ENCODE results near the gene MRM3. TPM values are rescaled to one million over a fixed set of nuclear protein-coding genes. Genes with fewer than 3 reads are reported as not detected.
"Not testable (repeated sequence)": the region's sequence is repeated elsewhere in the genome, so short reads cannot be mapped to it uniquely, and the experiment has no call there.

Gene MRM3
- total RNA-seq, 1 donor from 2014 or later = 15.9 TPM

DNA sequence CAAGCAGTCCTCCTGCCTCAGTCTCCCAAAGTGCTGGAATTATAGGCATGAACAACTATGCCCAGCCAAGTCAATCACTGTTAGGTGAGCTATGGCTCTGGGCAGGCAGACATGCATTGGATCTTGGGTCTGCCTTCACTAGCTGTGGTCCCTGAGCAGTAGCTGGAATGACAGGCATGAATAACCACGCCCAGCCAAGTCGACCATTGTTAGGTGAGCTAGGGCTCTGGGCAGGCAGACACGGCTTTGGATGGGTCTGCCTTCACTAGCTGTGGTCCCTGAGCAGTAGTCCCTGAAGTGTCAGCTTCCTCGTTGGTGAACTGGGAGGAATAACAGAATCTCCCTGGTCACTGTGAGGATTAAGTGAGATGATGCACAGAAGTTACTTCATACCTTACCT lies 6.4 kb downstream of the MRM3 start:
- Mint-ChIP-seq H3K9me3 (ENCODE audit: unreplicated experiment) (no peaks in the 10 kb centered on the region), H3K27ac (ENCODE audit: unreplicated experiment) (no peak overlapping the region), H3K36me3 (ENCODE audit: low read depth, unreplicated experiment) (peaks cover 27% of the 10 kb centered on the region), H3K27me3 (ENCODE audit: unreplicated experiment) (peaks cover 9% of the 10 kb centered on the region), H3K4me1 (ENCODE audit: unreplicated experiment) (peaks cover 8% of the 10 kb centered on the region), H3K4me3 (ENCODE audit: unreplicated experiment) (no peak overlapping the region)
- TF ChIP-seq, protein P1, sequence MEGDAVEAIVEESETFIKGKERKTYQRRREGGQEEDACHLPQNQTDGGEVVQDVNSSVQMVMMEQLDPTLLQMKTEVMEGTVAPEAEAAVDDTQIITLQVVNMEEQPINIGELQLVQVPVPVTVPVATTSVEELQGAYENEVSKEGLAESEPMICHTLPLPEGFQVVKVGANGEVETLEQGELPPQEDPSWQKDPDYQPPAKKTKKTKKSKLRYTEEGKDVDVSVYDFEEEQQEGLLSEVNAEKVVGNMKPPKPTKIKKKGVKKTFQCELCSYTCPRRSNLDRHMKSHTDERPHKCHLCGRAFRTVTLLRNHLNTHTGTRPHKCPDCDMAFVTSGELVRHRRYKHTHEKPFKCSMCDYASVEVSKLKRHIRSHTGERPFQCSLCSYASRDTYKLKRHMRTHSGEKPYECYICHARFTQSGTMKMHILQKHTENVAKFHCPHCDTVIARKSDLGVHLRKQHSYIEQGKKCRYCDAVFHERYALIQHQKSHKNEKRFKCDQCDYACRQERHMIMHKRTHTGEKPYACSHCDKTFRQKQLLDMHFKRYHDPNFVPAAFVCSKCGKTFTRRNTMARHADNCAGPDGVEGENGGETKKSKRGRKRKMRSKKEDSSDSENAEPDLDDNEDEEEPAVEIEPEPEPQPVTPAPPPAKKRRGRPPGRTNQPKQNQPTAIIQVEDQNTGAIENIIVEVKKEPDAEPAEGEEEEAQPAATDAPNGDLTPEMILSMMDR (IDR thresholded peaks at IDR 0.05; ENCODE audit: unreplicated experiment) = no peak
- DNase-seq (ENCODE audit: low spot score) = no peak

DNA sequence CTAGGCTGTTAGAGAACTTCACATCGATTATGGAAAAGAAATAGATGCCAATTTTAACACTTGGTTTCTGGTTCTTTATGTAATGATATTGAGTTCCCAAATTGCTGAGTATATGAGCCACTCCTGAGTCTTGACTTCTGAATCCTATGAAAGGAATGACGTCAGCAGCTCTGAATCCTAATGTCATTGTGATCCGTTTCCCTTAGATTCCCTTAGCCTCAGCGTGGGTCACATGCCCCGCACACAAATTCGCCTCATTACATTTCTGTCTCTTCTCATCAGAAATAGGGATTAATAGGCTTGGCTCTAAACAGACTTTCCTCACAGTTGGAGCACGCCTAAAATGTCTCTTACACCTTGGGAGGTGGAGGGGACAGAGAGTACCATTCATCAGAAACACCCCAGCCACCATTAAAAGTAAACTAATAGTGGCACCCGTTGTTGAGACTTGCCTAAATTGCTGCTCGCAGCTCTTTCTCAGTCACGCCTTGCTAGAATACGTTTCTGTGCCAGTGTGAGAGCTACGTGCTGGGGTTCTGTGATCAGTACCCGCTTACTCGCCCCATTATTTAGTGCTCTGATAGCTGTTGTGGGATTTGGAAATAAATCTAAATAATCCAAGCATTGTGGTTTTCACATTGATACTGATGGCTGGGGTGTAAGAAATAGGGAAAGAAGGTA lies 7.1 kb downstream of the MRM3 start:
- Mint-ChIP-seq H3K9me3 (ENCODE audit: unreplicated experiment) (no peaks in the 10 kb centered on the region), H3K4me3 (ENCODE audit: unreplicated experiment) (no peak overlapping the region), H3K36me3 (ENCODE audit: low read depth, unreplicated experiment) (peaks cover 24% of the 10 kb centered on the region), H3K27ac (ENCODE audit: unreplicated experiment) (no peak overlapping the region), H3K27me3 (ENCODE audit: unreplicated experiment) (peaks cover 9% of the 10 kb centered on the region), H3K4me1 (ENCODE audit: unreplicated experiment) (peaks cover 5% of the 10 kb centered on the region)
- no peak for DNase-seq (ENCODE audit: low spot score)
- TF ChIP-seq, protein P1 (IDR thresholded peaks at IDR 0.05; ENCODE audit: unreplicated experiment) = no peak

DNA sequence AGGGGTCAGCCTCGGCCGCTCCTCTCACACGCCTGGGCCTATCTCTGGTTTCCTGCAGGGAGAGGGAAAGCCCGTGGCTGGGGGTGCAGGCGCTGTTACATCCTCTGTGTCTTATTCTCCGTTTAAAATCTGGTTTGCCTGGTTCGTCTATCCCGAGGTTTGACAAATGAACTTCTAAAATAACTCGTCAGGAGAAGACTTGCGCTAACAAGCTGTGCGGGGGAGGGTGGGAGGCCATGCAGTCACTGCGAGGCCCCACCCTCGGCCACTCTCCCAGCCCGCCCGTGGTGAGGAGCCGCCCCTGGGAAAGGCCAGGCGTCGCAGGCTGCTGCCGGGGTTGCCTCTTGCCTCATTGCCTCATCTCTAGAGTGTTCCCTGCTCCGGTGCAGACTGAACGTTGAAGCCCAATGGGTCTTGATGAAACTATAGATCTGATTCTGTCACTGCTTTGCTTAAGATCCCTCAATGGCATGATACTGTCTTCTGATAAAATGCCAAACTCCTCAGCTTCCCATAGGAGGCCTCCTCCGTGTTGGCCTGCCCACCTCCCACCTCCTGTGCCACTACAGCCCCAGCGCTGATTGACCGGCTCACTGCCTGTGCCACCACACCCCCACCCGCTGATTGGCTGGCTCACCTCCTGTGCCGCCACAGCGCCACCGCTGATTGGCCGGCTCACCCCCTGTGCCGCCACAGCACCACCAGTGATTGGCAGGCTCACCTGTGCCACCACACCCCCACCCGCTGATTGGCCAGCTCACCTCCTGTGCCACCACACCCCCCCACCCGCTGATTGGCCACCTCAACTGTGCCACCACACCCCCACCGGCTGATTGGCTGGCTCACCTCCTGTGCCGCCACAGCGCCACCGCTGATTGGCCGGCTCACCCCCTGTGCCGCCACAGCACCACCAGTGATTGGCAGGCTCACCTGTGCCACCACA lies 8.0 kb downstream of the MRM3 start:
- not testable (repeated sequence) for DNase-seq (ENCODE audit: low spot score); H3K9me3 Mint-ChIP-seq (ENCODE audit: unreplicated experiment); H3K4me3 Mint-ChIP-seq (ENCODE audit: unreplicated experiment); H3K27me3 Mint-ChIP-seq (ENCODE audit: unreplicated experiment); H3K27ac Mint-ChIP-seq (ENCODE audit: unreplicated experiment)
- peaks cover 13% of the 10 kb centered on the region for H3K4me1 Mint-ChIP-seq (ENCODE audit: unreplicated experiment)
- H3K36me3 Mint-ChIP-seq (ENCODE audit: low read depth, unreplicated experiment) = peaks cover 24% of the 10 kb centered on the region

DNA sequence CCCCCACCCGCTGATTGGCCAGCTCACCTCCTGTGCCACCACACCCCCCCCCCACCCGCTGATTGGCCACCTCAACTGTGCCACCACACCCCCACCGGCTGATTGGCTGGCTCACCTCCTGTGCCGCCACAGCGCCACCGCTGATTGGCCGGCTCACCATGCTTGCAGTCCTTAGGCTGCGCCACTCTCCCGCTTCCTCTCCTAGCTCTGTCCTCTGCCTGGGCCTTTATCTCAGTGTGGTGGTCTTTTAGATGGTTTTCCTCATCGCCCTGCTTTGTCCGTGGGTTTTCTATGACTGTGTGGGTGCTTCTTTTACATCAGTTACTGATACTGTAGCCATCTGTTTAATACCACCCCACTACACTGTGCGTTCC lies 8.7 kb downstream of the MRM3 start:
- DNase-seq (ENCODE audit: low spot score); H3K27me3 Mint-ChIP-seq (ENCODE audit: unreplicated experiment); H3K4me3 Mint-ChIP-seq (ENCODE audit: unreplicated experiment); H3K27ac Mint-ChIP-seq (ENCODE audit: unreplicated experiment); H3K9me3 Mint-ChIP-seq (ENCODE audit: unreplicated experiment): not testable (repeated sequence)
- peaks cover 19% of the 10 kb centered on the region for H3K4me1 Mint-ChIP-seq (ENCODE audit: unreplicated experiment)
- H3K36me3 Mint-ChIP-seq (ENCODE audit: low read depth, unreplicated experiment) = peaks cover 24% of the 10 kb centered on the region

DNA sequence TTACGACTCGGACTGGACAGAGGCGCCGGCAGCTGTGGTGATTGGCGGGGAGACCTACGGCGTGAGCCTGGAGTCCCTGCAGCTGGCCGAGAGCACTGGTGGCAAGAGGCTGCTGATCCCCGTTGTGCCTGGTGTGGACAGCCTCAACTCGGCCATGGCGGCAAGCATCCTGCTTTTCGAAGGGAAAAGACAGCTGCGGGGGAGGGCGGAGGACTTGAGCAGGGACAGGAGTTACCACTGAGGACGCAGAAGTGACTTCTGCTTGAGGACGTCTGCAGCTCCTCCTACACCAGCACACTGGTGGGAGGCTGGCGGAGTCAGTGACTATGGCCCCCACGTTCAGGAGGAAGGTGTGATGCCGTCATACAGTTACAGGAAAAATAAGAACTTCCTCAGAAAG lies 9.7 kb downstream of the MRM3 start:
- Mint-ChIP-seq H3K4me1 (ENCODE audit: unreplicated experiment) (peaks cover 19% of the 10 kb centered on the region), H3K9me3 (ENCODE audit: unreplicated experiment) (no peaks in the 10 kb centered on the region), H3K36me3 (ENCODE audit: low read depth, unreplicated experiment) (peaks cover 26% of the 10 kb centered on the region), H3K27me3 (ENCODE audit: unreplicated experiment) (peaks cover 9% of the 10 kb centered on the region), H3K4me3 (ENCODE audit: unreplicated experiment) (no peak overlapping the region), H3K27ac (ENCODE audit: unreplicated experiment) (peak overlapping the region; percentile 38)
- TF ChIP-seq, protein P1 (IDR thresholded peaks at IDR 0.05; ENCODE audit: unreplicated experiment) = no peak
- no peak for DNase-seq (ENCODE audit: low spot score)

DNA sequence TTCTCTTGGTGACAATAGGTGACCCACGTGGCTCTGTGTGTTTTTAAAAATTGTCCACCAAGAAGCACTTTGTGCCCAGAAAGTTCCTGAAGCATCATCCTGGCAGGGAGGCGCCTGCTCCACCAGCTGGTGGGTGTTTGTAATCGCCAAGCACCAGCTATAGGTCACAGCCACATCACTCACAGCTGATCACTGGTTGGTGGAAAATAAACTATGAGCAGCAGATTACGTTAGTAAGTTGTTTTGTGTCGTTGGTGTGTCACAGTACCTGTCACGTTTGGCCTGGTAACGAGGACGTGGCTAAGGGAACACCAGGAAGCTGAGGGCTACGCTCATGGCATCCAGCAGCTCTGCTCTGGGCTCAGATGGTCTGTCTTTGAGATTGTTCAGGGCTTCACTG lies 10.1 kb downstream of the MRM3 start:
- TF ChIP-seq, protein P1 (IDR thresholded peaks at IDR 0.05; ENCODE audit: unreplicated experiment) = no peak
- Mint-ChIP-seq H3K27ac (ENCODE audit: unreplicated experiment) (peak overlapping the region; percentile 77), H3K9me3 (ENCODE audit: unreplicated experiment) (no peaks in the 10 kb centered on the region), H3K36me3 (ENCODE audit: low read depth, unreplicated experiment) (peaks cover 27% of the 10 kb centered on the region), H3K4me3 (ENCODE audit: unreplicated experiment) (no peak overlapping the region), H3K27me3 (ENCODE audit: unreplicated experiment) (peaks cover 9% of the 10 kb centered on the region), H3K4me1 (ENCODE audit: unreplicated experiment) (peaks cover 19% of the 10 kb centered on the region)
- DNase-seq (ENCODE audit: low spot score) = no peak
